Esophagus (tissue), 2 donors: ENCODE results near the gene CD247. TPM values are rescaled to one million over a fixed set of nuclear protein-coding genes. Genes with fewer than 3 reads are reported as not detected.

ENCODE experiments used
- H3K27ac ChIP-seq, 2 donors: one replicate each; pipeline ENCODE4 v1.5.1; 2013; ENCODE audit warnings: low read depth in 2 of 2, mild to moderate bottlenecking in 2 of 2, inconsistent platforms in 1 of 2, low read length in 1 of 2, moderate library complexity in 1 of 2
- H3K27me3 ChIP-seq, 2 donors: one replicate each; pipeline ENCODE4 v1.6.1; 2013; ENCODE audit warnings: low read length in 2 of 2, control low read depth in 1 of 2, mild to moderate bottlenecking in 1 of 2; ENCODE audit not compliant: insufficient read depth in 2 of 2, control insufficient read depth in 1 of 2
- H3K36me3 ChIP-seq, 2 donors: one replicate each; pipeline ENCODE4 v1.6.1; 2013; ENCODE audit warnings: low read length in 1 of 2; ENCODE audit not compliant: control insufficient read depth in 2 of 2, insufficient read depth in 2 of 2
- H3K4me1 ChIP-seq, 2 donors: one replicate each; pipeline ENCODE4 v1.6.1; 2013; ENCODE audit warnings: low read length in 1 of 2; ENCODE audit not compliant: control insufficient read depth in 2 of 2, insufficient read depth in 2 of 2
- H3K4me3 ChIP-seq, 2 donors: one replicate each; pipeline ENCODE4 v1.5.1; 2013; ENCODE audit warnings: low read length in 2 of 2, mild to moderate bottlenecking in 2 of 2, low read depth in 1 of 2, moderate library complexity in 1 of 2
- H3K9me3 ChIP-seq, 2 donors: one replicate each; pipeline ENCODE4 v1.6.1; 2013; ENCODE audit warnings: mild to moderate bottlenecking in 2 of 2, low read depth in 1 of 2, low read length in 1 of 2, moderate library complexity in 1 of 2; ENCODE audit not compliant: control insufficient read depth in 2 of 2, insufficient read depth in 1 of 2
- WGBS, 2 donors: extraction: QIAGEN DNeasy Blood & Tissue Kit; methylation state at CpG; one replicate each; pipeline ENCODE4 v1.1.7; 2013; 5-methylcytosine and 5-hydroxymethylcytosine counted together
- polyA plus RNA-seq, 2 donors: library from polyadenylated mRNA; stranded (reverse); fragments of 200-250 nt; gene quantifications; one replicate each; pipeline ENCODE4 v1.2.3, GENCODE V29; 2013
- donor health status: healthy with polysubstance abuse.
- donor health status: Bipolar disorder and iron deficiency.

The CD247 gene
- polyA plus RNA-seq, 2 donors: 1.3 to 1.6 TPM

DNA sequence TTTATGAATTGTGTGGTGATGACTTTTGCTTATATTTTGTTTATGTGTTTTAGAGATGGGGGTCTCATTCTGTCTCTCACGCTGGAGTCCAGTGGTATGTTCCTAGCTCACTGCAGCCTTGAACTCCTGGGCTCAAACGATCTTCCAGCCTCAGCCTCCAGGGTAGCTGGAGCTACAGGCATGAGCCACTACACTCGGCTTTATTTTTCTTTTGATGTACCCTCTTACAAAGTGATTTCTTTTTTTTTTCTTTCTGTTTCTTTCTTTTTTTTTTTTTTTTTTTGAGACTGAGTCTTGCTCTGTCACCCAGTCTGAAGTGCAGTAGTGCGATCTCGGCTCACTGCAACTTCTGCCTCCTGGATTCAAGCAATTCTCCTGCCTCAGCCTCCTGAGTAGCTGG lies 46.8 kb downstream of the CD247 start:
- WGBS, 2 donors: 77 to 87% methylated on average over 5 of the region's 5 CpGs
- H3K9me3 ChIP-seq: peaks cover 0 to 1% of the 10 kb centered on the region in 2 donors
- H3K4me1 ChIP-seq: peaks cover 0 to 2% of the 10 kb centered on the region in 2 donors
- no peak overlapping the region for H3K27ac ChIP-seq
- no peaks in the 10 kb centered on the region for H3K36me3 ChIP-seq
- no peaks in the 10 kb centered on the region for H3K27me3 ChIP-seq
- H3K4me3 ChIP-seq: no peak overlapping the region

DNA sequence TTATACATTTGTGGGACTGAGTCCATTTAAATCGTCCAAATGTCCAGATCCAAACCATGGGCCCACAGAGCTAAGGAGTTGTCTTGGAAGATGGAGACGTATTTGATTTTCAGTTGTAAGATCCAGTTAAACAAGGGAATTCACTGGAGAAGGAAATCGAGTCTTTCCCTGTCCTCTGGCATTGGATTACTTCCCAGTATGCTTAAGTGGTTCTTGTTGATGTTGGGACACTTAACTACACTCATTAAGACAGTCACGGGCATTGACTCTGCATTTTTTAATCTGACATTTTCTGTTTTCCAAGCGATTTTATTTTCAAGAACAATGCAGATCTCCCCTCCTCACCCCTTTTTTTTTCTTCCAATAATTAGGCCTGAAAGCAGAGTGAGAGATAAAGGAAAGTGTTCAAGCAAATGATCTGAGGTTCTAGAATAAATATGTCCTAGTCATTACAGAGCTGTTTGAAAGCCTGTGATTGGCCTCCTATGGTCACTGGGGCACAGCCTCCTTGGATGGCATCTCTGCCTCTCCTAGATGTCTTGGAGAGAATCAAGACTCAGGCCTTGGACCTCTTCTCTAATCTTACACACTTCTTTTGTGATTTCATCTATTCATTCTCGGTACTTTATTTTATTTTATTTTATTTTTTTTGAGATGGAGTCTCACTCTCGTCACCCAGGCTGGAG lies 48.9 kb downstream of the CD247 start:
- Histone ChIP-seq H3K9me3 (no peaks in the 10 kb centered on the region), H3K4me3 (no peak overlapping the region), H3K4me1 (peaks cover 0 to 2% of the 10 kb centered on the region in 2 donors), H3K27me3 (no peaks in the 10 kb centered on the region), H3K27ac (no peak overlapping the region), H3K36me3 (no peaks in the 10 kb centered on the region)
- WGBS, 2 donors: 67 to 68% methylated on average over 7 of the region's 7 CpGs

DNA sequence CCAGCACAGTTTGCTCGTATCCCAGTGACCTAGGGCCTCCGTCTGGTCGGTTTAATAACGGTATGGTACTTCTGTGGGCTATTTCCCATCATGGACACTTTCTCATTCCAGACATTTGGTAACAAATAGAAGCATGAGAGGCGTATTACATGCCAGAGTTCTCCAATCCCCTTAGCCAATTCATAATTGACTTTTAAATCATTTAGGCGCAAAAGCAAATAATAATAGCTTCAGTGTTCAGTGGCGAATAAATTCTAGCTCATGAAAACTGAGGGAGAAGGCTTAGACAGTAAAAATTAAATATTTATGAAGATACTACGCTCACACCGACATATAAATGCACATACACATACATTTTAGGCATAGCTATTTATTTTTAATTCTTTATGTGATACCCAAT lies 50.6 kb downstream of the CD247 start:
- Histone ChIP-seq H3K36me3 (no peaks in the 10 kb centered on the region), H3K4me1 (peaks cover 0 to 2% of the 10 kb centered on the region in 2 donors), H3K4me3 (no peak overlapping the region), H3K27ac (no peak overlapping the region), H3K27me3 (no peaks in the 10 kb centered on the region), H3K9me3 (no peaks in the 10 kb centered on the region)
- 75 to 77% methylated on average over 9 of the region's 9 CpGs for WGBS, 2 donors

DNA sequence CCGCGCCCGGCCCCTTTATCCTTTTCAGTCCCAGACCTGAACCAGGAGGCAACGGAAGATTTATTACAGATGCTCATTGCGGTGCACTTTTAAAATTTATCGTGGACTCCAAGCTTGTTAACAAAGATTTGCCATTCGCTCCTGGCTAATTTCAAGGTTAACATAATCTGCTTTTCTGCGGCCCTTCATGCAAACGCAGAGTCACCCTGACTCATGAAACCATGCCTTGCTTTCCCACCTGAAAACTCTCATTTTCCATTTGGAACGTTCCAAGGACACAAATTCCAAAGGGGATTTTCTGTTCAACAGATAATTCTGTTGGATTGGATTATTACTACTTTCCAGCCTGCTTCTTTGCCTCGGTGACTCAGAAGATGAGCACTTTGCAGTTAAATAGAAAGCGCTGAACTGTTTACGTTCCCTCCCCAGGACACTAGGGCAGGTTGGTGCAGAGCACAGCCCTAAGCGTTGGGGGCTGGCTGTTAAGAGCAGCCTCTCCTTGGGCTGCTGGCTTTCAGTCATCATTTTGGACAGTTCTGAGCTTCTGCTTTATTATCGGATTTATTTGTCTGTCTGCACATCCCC lies 51.1 kb downstream of the CD247 start:
- WGBS, 2 donors: 73% methylated on average over 15 of the region's 15 CpGs
- H3K9me3 ChIP-seq: no peaks in the 10 kb centered on the region
- peaks cover 0 to 2% of the 10 kb centered on the region in 2 donors for H3K4me1 ChIP-seq
- H3K27ac ChIP-seq: no peak overlapping the region
- no peaks in the 10 kb centered on the region for H3K27me3 ChIP-seq
- H3K4me3 ChIP-seq: no peak overlapping the region
- H3K36me3 ChIP-seq: no peaks in the 10 kb centered on the region

DNA sequence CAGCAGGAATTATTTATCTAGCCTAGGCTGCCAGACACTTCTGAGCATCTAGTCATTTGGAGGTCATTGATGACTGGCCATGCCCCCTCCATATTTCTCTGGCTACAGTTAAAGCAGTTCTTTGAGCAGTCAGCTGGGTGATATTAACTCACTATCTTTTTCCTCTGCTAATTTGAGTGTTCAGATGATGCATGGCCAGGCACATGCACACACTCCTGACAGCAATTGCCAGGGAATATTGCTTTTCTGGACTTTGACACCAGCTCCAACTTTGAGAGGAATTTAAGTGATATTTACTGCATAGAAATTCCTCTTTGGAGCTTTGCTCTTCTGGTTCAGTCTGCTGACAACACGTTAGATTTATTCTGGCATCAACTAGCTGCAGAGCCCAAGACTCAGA lies 52.6 kb downstream of the CD247 start:
- peaks cover 0 to 2% of the 10 kb centered on the region in 2 donors for H3K4me1 ChIP-seq
- no peaks in the 10 kb centered on the region for H3K9me3 ChIP-seq
- H3K36me3 ChIP-seq: no peaks in the 10 kb centered on the region
- 61 to 72% methylated on average over 1 of the region's 1 CpG for WGBS, 2 donors
- H3K4me3 ChIP-seq: no peak overlapping the region
- H3K27ac ChIP-seq: no peak overlapping the region
- H3K27me3 ChIP-seq: no peaks in the 10 kb centered on the region

DNA sequence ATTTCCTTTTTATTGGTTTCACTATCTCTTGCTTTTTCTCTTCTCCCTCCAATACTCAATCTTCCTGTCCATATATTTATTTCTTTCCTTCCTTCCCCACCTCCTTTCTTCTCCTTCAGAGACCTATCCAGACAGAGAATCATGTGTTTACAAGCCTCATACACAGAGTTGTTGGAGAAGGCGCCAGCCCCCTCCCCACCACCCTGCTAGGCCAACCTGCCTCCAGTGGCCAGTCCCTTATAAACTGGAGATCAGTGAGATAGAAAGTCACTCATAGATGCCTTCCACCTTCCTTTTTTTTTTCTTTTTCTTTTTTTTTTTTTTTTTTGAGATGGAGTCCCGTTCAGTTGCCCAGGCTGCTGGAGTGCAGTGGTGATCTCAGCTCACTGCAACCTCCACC lies 53.3 kb downstream of the CD247 start:
- Histone ChIP-seq H3K27ac (no peak overlapping the region), H3K27me3 (no peaks in the 10 kb centered on the region), H3K9me3 (no peaks in the 10 kb centered on the region), H3K36me3 (no peaks in the 10 kb centered on the region), H3K4me3 (no peak overlapping the region), H3K4me1 (peaks cover 0 to 2% of the 10 kb centered on the region in 2 donors)
- 94 to 98% methylated on average over 2 of the region's 2 CpGs for WGBS, 2 donors

DNA sequence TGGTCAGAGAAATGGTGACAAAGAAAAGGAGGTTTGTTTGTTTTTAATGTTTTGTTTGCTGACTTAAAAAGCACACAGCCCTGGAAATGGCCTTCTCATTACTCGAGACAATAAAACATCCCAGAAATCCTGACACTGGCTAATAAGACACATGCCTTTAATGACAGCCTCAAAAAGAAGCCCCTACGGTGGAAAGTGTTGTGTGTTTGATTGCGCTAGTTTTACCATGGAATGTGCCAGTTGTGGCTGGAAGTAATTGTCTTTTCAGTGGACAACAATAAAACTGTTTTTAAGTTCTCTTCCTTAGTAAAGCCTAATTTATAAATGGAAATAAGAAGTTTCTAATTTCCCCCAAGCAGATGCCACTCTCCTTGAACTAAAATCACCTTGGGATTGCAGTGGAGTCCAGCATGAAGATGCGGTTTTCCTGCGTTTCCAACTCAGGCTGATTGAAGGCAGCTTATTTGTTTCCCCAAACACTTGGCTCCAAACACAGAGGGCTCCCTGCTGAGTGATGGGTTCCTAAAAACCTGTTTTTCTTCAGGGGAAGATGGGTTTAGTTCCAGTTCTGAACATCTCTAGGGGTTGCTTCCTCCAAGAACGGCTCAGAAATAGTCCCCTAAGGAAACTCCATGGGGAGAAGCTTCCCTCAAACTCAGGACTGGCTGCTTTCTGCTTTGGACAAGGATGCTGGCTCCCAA lies 54.3 kb downstream of the CD247 start:
- H3K27ac ChIP-seq: no peak overlapping the region
- H3K4me1 ChIP-seq: peaks cover 0 to 2% of the 10 kb centered on the region in 2 donors
- no peaks in the 10 kb centered on the region for H3K9me3 ChIP-seq
- no peak overlapping the region for H3K4me3 ChIP-seq
- no peaks in the 10 kb centered on the region for H3K27me3 ChIP-seq
- H3K36me3 ChIP-seq: no peaks in the 10 kb centered on the region
- WGBS, 2 donors: 83% methylated on average over 6 of the region's 6 CpGs

DNA sequence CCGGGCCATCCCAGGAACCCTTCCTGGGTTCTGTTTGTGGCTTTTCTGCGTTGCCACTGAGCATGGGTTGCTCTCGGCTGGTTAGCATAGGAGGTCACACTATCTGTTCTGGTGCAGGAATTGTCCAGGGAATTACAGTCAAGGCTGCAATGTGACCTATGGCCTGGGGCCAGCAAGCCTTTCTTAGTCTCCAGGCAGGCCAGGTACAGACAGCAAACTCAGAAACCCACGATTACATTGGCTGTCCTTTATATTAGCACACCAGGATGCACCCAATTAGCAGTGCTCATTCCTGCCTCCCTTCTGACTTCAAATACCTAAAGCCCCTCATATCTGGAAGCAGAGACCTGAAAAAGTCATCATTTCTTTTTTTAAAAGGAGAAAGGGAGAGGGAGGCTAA lies 55.2 kb downstream of the CD247 start:
- WGBS, 2 donors: 69 to 76% methylated on average over 4 of the region's 4 CpGs
- H3K27me3 ChIP-seq: no peaks in the 10 kb centered on the region
- peaks cover 0 to 2% of the 10 kb centered on the region in 2 donors for H3K4me1 ChIP-seq
- no peaks in the 10 kb centered on the region for H3K36me3 ChIP-seq
- H3K9me3 ChIP-seq: no peaks in the 10 kb centered on the region
- H3K4me3 ChIP-seq: no peak overlapping the region
- no peak overlapping the region for H3K27ac ChIP-seq

DNA sequence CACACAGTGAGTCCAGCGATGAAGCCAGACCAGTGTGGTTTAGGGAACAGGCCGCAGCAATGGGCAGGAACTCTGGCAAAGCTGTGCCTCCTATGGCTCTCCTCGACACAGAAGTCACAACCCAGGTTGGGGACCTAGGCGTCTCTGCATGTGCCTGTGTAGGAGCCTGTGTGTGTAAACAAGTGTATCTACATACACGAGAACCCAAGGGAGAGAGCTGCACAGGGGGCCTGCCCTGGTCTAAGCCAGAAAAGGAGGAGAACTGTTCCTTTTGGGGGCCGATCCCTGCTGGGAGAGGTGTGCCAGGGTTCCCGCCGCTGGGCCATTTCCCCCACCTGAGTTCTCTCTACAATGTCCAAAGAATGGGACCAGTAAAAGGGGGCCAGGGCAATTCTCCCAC lies 56.0 kb downstream of the CD247 start:
- Histone ChIP-seq H3K36me3 (no peaks in the 10 kb centered on the region), H3K27ac (no peak overlapping the region), H3K4me1 (no peaks in the 10 kb centered on the region), H3K4me3 (no peak overlapping the region), H3K9me3 (no peaks in the 10 kb centered on the region), H3K27me3 (no peaks in the 10 kb centered on the region)
- 83 to 95% methylated on average over 8 of the region's 8 CpGs for WGBS, 2 donors
